Transverse colon (tissue), 4 donors: ENCODE measurements around the gene C22orf42.

Source experiments
- CTCF ChIP-seq, 5 experiments: fragments of 200-600 bp in 3 of 5; fragments of 450-650 bp in 2 of 5; sonication (generic) in 3 of 5; IDR thresholded peaks; 1 replicate in 2 of 5; 2 replicates in 3 of 5; pipeline ENCODE4 v1.5.1; 2016 to 2017; ENCODE audit warnings: antibody characterized with exemption in 5 of 5, inconsistent platforms in 3 of 5, mild to moderate bottlenecking in 2 of 5, moderate library complexity in 1 of 5
- EP300 ChIP-seq: sonication (generic); formaldehyde crosslinking; IDR thresholded peaks from one replicate; pipeline ENCODE4 v1.6.1; 2017; ENCODE audit warnings: antibody characterized with exemption, low read depth
- POLR2A ChIP-seq: fragments of 450-650 bp; IDR thresholded peaks from one replicate; pipeline ENCODE4 v1.6.1; 2016; ENCODE audit warnings: antibody characterized with exemption, mild to moderate bottlenecking, moderate library complexity
- POLR2AphosphoS5 ChIP-seq, 3 donors: sonication (generic); formaldehyde crosslinking; IDR thresholded peaks; one replicate each; pipeline ENCODE4 v1.6.1; 2016; ENCODE audit warnings: antibody characterized with exemption in 3 of 3

GRCh38 chr22:32142600-32142999 is 16.5 kb downstream of the C22orf42 start:
- TF ChIP-seq CTCF (IDR thresholded peaks at IDR 0.05) (no peak), POLR2A (no peak), POLR2AphosphoS5 (IDR thresholded peaks at IDR 0.05) (no peak), EP300 (no peak)
